H9 (cell line): ENCODE measurements around the gene KIF14. TPM values are rescaled to one million over a fixed set of nuclear protein-coding genes. Genes with fewer than 3 reads are reported as not detected.

Experiments
- DNase-seq: peaks from one replicate; pipeline ENCODE4 v3.0.0-alpha.2; 2017
- H2AFZ ChIP-seq: one replicate; pipeline ENCODE4 v1.6.1; 2013; ENCODE audit warnings: mild to moderate bottlenecking, low read length, control low read depth, moderate library complexity
- H2AK5ac ChIP-seq: 2 replicates; pipeline ENCODE4 v1.6.1; 2013; ENCODE audit warnings: low read length, control low read depth, mixed read lengths; ENCODE audit not compliant: insufficient read length
- H2BK120ac ChIP-seq: one replicate; pipeline ENCODE4 v1.6.1; 2013; ENCODE audit warnings: low read depth, mild to moderate bottlenecking, low read length, control low read depth, inconsistent platforms; ENCODE audit not compliant: poor library complexity, severe bottlenecking
- H2BK12ac ChIP-seq: 2 replicates; pipeline ENCODE4 v1.6.1; 2013; ENCODE audit warnings: low read length, control low read depth, mixed read lengths, low read depth; ENCODE audit not compliant: insufficient read length
- H2BK15ac ChIP-seq: 2 replicates; pipeline ENCODE4 v1.6.1; 2013; ENCODE audit warnings: low read depth, low read length, control low read depth
- H2BK20ac ChIP-seq: one replicate; pipeline ENCODE4 v1.6.1; 2013; ENCODE audit warnings: low read depth, mild to moderate bottlenecking, low read length, control low read depth, inconsistent platforms; ENCODE audit not compliant: poor library complexity, severe bottlenecking
- H2BK5ac ChIP-seq: 2 replicates; pipeline ENCODE4 v1.6.1; 2013; ENCODE audit warnings: low read length, control low read depth, mixed read lengths; ENCODE audit not compliant: insufficient read length
- H3K14ac ChIP-seq: 2 replicates; pipeline ENCODE4 v1.6.1; 2013; ENCODE audit warnings: low read length, control low read depth; ENCODE audit not compliant: insufficient read depth
- H3K18ac ChIP-seq: 2 replicates; pipeline ENCODE4 v1.6.1; 2013; ENCODE audit warnings: low read depth, mild to moderate bottlenecking, mixed read lengths, low read length, control low read depth; ENCODE audit not compliant: insufficient read length
- H3K23ac ChIP-seq: 2 replicates; pipeline ENCODE4 v1.6.1; 2013; ENCODE audit warnings: low read length, control low read depth, mixed read lengths, low read depth; ENCODE audit not compliant: insufficient read length
- H3K23me2 ChIP-seq: 2 replicates; pipeline ENCODE4 v1.6.1; 2013; ENCODE audit warnings: low read depth, mild to moderate bottlenecking, mixed read lengths, low read length, control low read depth; ENCODE audit not compliant: insufficient read length, poor library complexity, severe bottlenecking
- H3K27ac ChIP-seq: 2 replicates; pipeline ENCODE4 v1.5.1; 2013; ENCODE audit warnings: low read length, control low read depth, mixed read lengths, low read depth; ENCODE audit not compliant: insufficient read length
- H3K27me3 ChIP-seq: 2 replicates; pipeline ENCODE4 v1.6.1; 2013; ENCODE audit warnings: low read length, control low read depth, inconsistent platforms; ENCODE audit not compliant: insufficient read depth
- H3K4ac ChIP-seq: 2 replicates; pipeline ENCODE4 v1.6.1; 2013; ENCODE audit warnings: low read depth, mild to moderate bottlenecking, control low read depth, inconsistent platforms, low read length, moderate library complexity
- H3K4me1 ChIP-seq: 2 replicates; pipeline ENCODE4 v1.6.1; 2013; ENCODE audit warnings: low read length, control low read depth, inconsistent platforms; ENCODE audit not compliant: insufficient read depth
- H3K4me2 ChIP-seq: 2 replicates; pipeline ENCODE4 v1.6.1; 2013; ENCODE audit warnings: low read length, control low read depth, mixed read lengths; ENCODE audit not compliant: insufficient read length, insufficient read depth
- H3K56ac ChIP-seq: 2 replicates; pipeline ENCODE4 v1.6.1; 2013; ENCODE audit warnings: low read depth, mild to moderate bottlenecking, mixed read lengths, low read length, control low read depth; ENCODE audit not compliant: insufficient read length
- H3K79me1 ChIP-seq: 2 replicates; pipeline ENCODE4 v1.6.1; 2013; ENCODE audit warnings: low read depth, mild to moderate bottlenecking, moderate library complexity, low read length, control low read depth, inconsistent platforms; ENCODE audit not compliant: insufficient read depth, poor library complexity, severe bottlenecking
- H3K79me2 ChIP-seq: 2 replicates; pipeline ENCODE4 v1.6.1; 2013; ENCODE audit warnings: low read length, control low read depth, inconsistent platforms; ENCODE audit not compliant: insufficient read depth
- H3K9ac ChIP-seq: 2 replicates; pipeline ENCODE4 v1.6.1; 2013; ENCODE audit warnings: low read length, control low read depth, mixed read lengths; ENCODE audit not compliant: insufficient read length; ENCODE audit errors: extremely low read depth
- H3K9me3 ChIP-seq: one replicate; pipeline ENCODE4 v1.6.1; 2013; ENCODE audit warnings: low read depth, low read length, inconsistent platforms; ENCODE audit not compliant: control insufficient read depth
- H3T11ph ChIP-seq: one replicate; pipeline ENCODE4 v1.6.1; 2013; ENCODE audit warnings: mild to moderate bottlenecking, low read length, control low read depth, inconsistent platforms
- H4K20me1 ChIP-seq: one replicate; pipeline ENCODE4 v1.6.1; 2013; ENCODE audit not compliant: control insufficient read depth, insufficient read length, insufficient read depth
- H4K5ac ChIP-seq: 2 replicates; pipeline ENCODE4 v1.6.1; 2013; ENCODE audit warnings: low read depth, mild to moderate bottlenecking, mixed read lengths, low read length, control low read depth; ENCODE audit not compliant: insufficient read length
- H4K8ac ChIP-seq: replicated peaks from 2 replicates; pipeline ENCODE4 v1.6.1; 2013; ENCODE audit warnings: low read length, control low read depth, mixed read lengths, low read depth; ENCODE audit not compliant: insufficient read length
- H4K91ac ChIP-seq: 2 replicates; pipeline ENCODE4 v1.6.1; 2013; ENCODE audit warnings: low read depth, mild to moderate bottlenecking, moderate library complexity, mixed read lengths, low read length, control low read depth; ENCODE audit not compliant: insufficient read length
- H3K27ac Mint-ChIP-seq, 3 experiments: 2 replicates in 2 of 3; 3 replicates in 1 of 3; pipeline ENCODE4 v1.8.0; 2020 to 2021; ENCODE audit warnings: mixed read lengths in 3 of 3, mild to moderate bottlenecking in 1 of 3, moderate library complexity in 1 of 3
- H3K27me3 Mint-ChIP-seq: 2 replicates; pipeline ENCODE4 v1.8.0; 2021; ENCODE audit warnings: low read depth, mild to moderate bottlenecking, moderate library complexity, mixed read lengths
- H3K36me3 Mint-ChIP-seq, 3 experiments: 2 replicates in 2 of 3; 3 replicates in 1 of 3; pipeline ENCODE4 v1.8.0; 2020 to 2021; ENCODE audit warnings: low read depth in 3 of 3, mixed read lengths in 3 of 3; ENCODE audit not compliant: insufficient read depth in 1 of 3
- H3K4me1 Mint-ChIP-seq, 2 experiments: 2 replicates each; pipeline ENCODE4 v1.8.0; 2020; ENCODE audit warnings: mixed read lengths in 2 of 2
- H3K4me3 Mint-ChIP-seq, 2 experiments: 2 replicates in 1 of 2; 3 replicates in 1 of 2; pipeline ENCODE4 v1.8.0; 2020 to 2021; ENCODE audit warnings: mild to moderate bottlenecking in 2 of 2, mixed read lengths in 2 of 2, moderate library complexity in 1 of 2
- H3K9me3 Mint-ChIP-seq, 2 experiments: 2 replicates in 1 of 2; 3 replicates in 1 of 2; pipeline ENCODE4 v1.8.0; 2020; ENCODE audit warnings: mild to moderate bottlenecking in 2 of 2, mixed read lengths in 2 of 2, moderate library complexity in 1 of 2
- WGBS: extraction: QIAGEN DNeasy Blood & Tissue Kit; methylation state at CpG from one replicate; pipeline ENCODE4 v1.1.7; 2013; ENCODE audit warnings: missing lambda C conversion rate, low lambda C conversion rate, mixed read lengths; ENCODE audit not compliant: insufficient read length; ENCODE audit errors: extremely low coverage; 5-methylcytosine and 5-hydroxymethylcytosine counted together
- total RNA-seq: library from RNA; stranded (reverse); gene quantifications from 2 replicates; pipeline ENCODE4 v1.2.1, GENCODE V29; 2021
- TF ChIP-seq, protein P1 (sequence below): fragments of 200-600 bp; sonication (generic); conservative IDR thresholded peaks from 3 replicates; pipeline ENCODE4 v1.8.0; 2021; ENCODE audit warnings: antibody characterized with exemption, mild to moderate bottlenecking

KIF14 gene
- total RNA-seq, 1 experiment from 2014 or later, result 18.2 TPM

DNA sequence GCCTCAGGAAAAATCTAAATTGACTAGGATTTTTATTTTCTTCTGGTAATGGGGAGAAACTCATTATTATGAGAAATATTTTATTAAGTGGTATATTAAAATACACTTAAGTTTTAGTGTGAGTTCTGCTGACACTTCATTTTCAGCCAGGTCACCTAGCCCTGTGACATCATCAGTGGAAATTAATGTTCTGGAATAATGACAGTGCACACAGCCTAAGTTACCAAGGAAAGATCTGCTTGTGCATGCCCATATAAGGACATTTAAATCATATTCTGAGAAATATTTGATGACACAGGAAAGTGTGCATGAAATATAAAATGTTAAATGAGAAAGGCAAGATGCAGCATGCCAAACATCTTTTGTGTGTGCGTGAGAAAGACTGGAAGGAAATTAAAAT is 102.0 kb downstream of the KIF14 start:
- Histone ChIP-seq H4K20me1 (no peaks in the 10 kb centered on the region), H2BK5ac (no peak overlapping the region), H4K5ac (no peak overlapping the region), H2BK15ac (no peak overlapping the region), H3K4ac (no peak overlapping the region), H3K9me3 (no peaks in the 10 kb centered on the region), H3T11ph (no peak overlapping the region), H2BK20ac (no peak overlapping the region), H3K14ac (no peak overlapping the region), H4K8ac (no peak overlapping the region), H3K56ac (no peak overlapping the region), H2AK5ac (no peak overlapping the region), H2BK120ac (no peak overlapping the region), H3K4me2 (no peak overlapping the region), H3K79me2 (no peaks in the 10 kb centered on the region), H3K27ac (no peak overlapping the region), H3K9ac (no peak overlapping the region), H3K18ac (no peak overlapping the region), H3K27me3 (no peaks in the 10 kb centered on the region), H3K79me1 (no peaks in the 10 kb centered on the region), H2BK12ac (no peak overlapping the region), H3K23me2 (no peaks in the 10 kb centered on the region), H2AFZ (no peak overlapping the region), H3K23ac (no peak overlapping the region), H3K4me1 (no peaks in the 10 kb centered on the region), H4K91ac (no peak overlapping the region)
- Mint-ChIP-seq H3K9me3 (no peaks in the 10 kb centered on the region), H3K27ac (no peak overlapping the region), H3K27me3 (no peaks in the 10 kb centered on the region), H3K4me3 (no peak overlapping the region), H3K36me3 (no peaks in the 10 kb centered on the region), H3K4me1 (peaks cover 4 to 6% of the 10 kb centered on the region in 2 experiments)
- TF ChIP-seq, protein P1, sequence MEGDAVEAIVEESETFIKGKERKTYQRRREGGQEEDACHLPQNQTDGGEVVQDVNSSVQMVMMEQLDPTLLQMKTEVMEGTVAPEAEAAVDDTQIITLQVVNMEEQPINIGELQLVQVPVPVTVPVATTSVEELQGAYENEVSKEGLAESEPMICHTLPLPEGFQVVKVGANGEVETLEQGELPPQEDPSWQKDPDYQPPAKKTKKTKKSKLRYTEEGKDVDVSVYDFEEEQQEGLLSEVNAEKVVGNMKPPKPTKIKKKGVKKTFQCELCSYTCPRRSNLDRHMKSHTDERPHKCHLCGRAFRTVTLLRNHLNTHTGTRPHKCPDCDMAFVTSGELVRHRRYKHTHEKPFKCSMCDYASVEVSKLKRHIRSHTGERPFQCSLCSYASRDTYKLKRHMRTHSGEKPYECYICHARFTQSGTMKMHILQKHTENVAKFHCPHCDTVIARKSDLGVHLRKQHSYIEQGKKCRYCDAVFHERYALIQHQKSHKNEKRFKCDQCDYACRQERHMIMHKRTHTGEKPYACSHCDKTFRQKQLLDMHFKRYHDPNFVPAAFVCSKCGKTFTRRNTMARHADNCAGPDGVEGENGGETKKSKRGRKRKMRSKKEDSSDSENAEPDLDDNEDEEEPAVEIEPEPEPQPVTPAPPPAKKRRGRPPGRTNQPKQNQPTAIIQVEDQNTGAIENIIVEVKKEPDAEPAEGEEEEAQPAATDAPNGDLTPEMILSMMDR, result no peak
- no peak for DNase-seq
- no CpG with 5 or more reads among the region's 1 CpG for WGBS
